ENCODE data around the gene GDF7. TPM values are rescaled to one million over a fixed set of nuclear protein-coding genes. Genes with fewer than 3 reads are reported as not detected.

The GDF7 gene
- total RNA-seq, 6 experiments from 2014 or later = 0.95 to 5.0 (median 2.9) TPM

DNA sequence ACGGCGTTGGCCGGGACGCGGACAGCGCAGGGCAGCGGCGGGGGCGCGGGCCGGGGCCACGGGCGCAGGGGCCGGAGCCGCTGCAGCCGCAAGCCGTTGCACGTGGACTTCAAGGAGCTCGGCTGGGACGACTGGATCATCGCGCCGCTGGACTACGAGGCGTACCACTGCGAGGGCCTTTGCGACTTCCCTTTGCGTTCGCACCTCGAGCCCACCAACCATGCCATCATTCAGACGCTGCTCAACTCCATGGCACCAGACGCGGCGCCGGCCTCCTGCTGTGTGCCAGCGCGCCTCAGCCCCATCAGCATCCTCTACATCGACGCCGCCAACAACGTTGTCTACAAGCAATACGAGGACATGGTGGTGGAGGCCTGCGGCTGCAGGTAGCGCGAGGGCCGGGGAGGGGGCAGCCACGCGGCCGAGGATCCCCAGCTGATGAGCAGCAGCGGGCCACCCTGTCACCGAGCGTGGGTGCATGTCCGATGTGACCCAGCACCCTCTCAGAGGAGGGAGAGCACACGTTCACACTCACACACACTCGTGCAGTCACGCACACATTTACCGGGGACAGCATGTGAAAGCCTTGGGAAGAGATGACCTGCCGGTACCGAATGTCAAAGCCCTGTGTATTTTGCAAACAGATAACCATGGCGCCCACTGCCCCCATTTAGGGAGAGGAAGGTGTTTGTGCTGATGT lies 4.2 kb downstream of the GDF7 start:
- 60% methylated on average over 2 of the region's 60 CpGs for WGBS (ENCODE audit: insufficient coverage, low coverage, low lambda C conversion rate, missing lambda C conversion rate)
- H3K36me3 ChIP-seq = peaks cover 0 to 1% (median 0%) of the 10 kb centered on the region in 4 donors
- DNase-seq = peak in 1 of 3 donors; percentile 37
- H3K4me3 ChIP-seq = no peak overlapping the region
- intact Hi-C loops (cut with DNase I) = no loop called here
- no peak for ATAC-seq
- H3K4me1 ChIP-seq = peaks cover 0 to 18% (median 8%) of the 10 kb centered on the region in 4 donors
- no peaks in the 10 kb centered on the region for H3K9me3 ChIP-seq
- no peak for TF ChIP-seq POLR2A (IDR thresholded peaks at IDR 0.05)
- TF ChIP-seq, protein P1, sequence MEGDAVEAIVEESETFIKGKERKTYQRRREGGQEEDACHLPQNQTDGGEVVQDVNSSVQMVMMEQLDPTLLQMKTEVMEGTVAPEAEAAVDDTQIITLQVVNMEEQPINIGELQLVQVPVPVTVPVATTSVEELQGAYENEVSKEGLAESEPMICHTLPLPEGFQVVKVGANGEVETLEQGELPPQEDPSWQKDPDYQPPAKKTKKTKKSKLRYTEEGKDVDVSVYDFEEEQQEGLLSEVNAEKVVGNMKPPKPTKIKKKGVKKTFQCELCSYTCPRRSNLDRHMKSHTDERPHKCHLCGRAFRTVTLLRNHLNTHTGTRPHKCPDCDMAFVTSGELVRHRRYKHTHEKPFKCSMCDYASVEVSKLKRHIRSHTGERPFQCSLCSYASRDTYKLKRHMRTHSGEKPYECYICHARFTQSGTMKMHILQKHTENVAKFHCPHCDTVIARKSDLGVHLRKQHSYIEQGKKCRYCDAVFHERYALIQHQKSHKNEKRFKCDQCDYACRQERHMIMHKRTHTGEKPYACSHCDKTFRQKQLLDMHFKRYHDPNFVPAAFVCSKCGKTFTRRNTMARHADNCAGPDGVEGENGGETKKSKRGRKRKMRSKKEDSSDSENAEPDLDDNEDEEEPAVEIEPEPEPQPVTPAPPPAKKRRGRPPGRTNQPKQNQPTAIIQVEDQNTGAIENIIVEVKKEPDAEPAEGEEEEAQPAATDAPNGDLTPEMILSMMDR (IDR thresholded peaks at IDR 0.05) = no peak
- no peak overlapping the region for H3K27ac ChIP-seq
- H3K27me3 ChIP-seq = no peaks in the 10 kb centered on the region

- WGBS (ENCODE audit: insufficient coverage, low coverage, low lambda C conversion rate, missing lambda C conversion rate) = 63% methylated on average over 8 of the region's 13 CpGs
- Histone ChIP-seq H3K27me3 (no peaks in the 10 kb centered on the region), H3K4me1 (peaks cover 0 to 21% (median 9%) of the 10 kb centered on the region in 4 donors), H3K36me3 (peaks cover 0 to 1% (median 0%) of the 10 kb centered on the region in 4 donors), H3K4me3 (no peak overlapping the region), H3K27ac (no peak overlapping the region), H3K9me3 (no peaks in the 10 kb centered on the region)
- no peak for ATAC-seq
- DNase-seq = no peak
- intact Hi-C loops (cut with DNase I) = no loop called here
- no peak for TF ChIP-seq POLR2A (IDR thresholded peaks at IDR 0.05)
- TF ChIP-seq, protein P1 (IDR thresholded peaks at IDR 0.05) = no peak
Measured at GRCh38 chr2:20671736-20672080, 4.8 kb downstream of the GDF7 start.

DNA sequence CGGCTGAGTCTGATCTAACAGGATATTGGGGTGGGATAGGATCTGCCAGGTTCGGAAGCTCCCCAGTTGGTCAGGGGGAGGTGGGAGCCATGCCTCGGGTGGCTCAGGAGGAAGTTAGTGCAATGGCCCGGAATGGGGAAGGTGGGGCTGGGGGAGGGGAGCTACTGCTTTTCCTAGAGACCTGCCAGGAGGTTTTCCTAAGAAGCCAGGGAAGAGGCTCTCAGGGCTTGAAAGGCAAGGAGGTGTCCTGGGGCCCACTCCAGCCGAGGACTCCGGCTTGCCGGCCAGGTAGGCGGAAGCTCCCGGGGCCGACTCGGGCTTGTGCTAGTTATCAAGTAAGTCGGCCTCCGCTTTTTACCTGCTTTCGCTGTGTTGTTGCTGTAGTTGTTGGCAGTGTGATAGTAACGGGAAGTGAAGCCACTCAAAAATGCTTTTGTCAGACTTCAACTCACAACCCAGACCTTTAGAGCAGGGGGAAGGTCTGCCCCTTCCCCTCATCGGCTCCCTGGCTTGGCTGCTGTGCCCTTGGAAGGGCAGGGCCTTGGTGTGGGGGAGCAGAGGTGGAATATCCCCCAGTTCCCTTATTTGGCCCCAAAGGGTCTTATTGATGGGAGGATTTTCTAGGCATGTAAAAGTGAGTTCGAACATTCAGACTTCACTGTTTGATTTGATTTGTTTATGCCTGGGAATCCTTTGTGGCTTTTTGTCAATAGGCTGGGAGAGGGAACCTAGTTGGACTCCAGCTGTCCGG lies 5.4 kb downstream of the GDF7 start:
- no peak for TF ChIP-seq POLR2A (IDR thresholded peaks at IDR 0.05)
- TF ChIP-seq, protein P1 (IDR thresholded peaks at IDR 0.05) = no peak
- Histone ChIP-seq H3K4me3 (no peak overlapping the region), H3K4me1 (peaks cover 0 to 28% (median 12%) of the 10 kb centered on the region in 4 donors), H3K9me3 (no peaks in the 10 kb centered on the region), H3K27ac (no peak overlapping the region), H3K36me3 (peaks cover 0 to 1% (median 0%) of the 10 kb centered on the region in 4 donors), H3K27me3 (no peaks in the 10 kb centered on the region)
- intact Hi-C loops (cut with DNase I) = no loop called here
- no peak for ATAC-seq
- WGBS (ENCODE audit: insufficient coverage, low coverage, low lambda C conversion rate, missing lambda C conversion rate) = 37% methylated on average over 4 of the region's 18 CpGs
- DNase-seq = peak in 1 of 3 donors; percentile 43

- Histone ChIP-seq H3K36me3 (peaks cover 0 to 1% (median 0%) of the 10 kb centered on the region in 4 donors), H3K27ac (no peak overlapping the region), H3K4me3 (no peak overlapping the region), H3K9me3 (no peaks in the 10 kb centered on the region), H3K4me1 (peaks cover 0 to 30% (median 14%) of the 10 kb centered on the region in 4 donors), H3K27me3 (no peaks in the 10 kb centered on the region)
- 74% methylated on average over 4 of the region's 5 CpGs for WGBS (ENCODE audit: insufficient coverage, low coverage, low lambda C conversion rate, missing lambda C conversion rate)
- DNase-seq (no peak), ATAC-seq (no peak)
- TF ChIP-seq, protein P1 (IDR thresholded peaks at IDR 0.05) = no peak
- no peak for TF ChIP-seq POLR2A (IDR thresholded peaks at IDR 0.05)
- intact Hi-C loops (cut with DNase I) = no loop called here
Measured at GRCh38 chr2:20673686-20674308, 6.9 kb downstream of the GDF7 start.

All from right lobe of liver (tissue), 6 donors.